Fibroblast of lung (primary cell): ENCODE data around the gene WIPF1. TPM values are rescaled to one million over a fixed set of nuclear protein-coding genes. Genes with fewer than 3 reads are reported as not detected.

Experiments used
- DNase-seq, 2 donors: peaks; one replicate each; pipeline versions ENCODE4 v3.0.0 to v3.0.0-alpha.2; 2010; ENCODE audit warnings: low read depth in 2 of 2
- H2AFZ ChIP-seq: 2 replicates; pipeline ENCODE4 v1.5.1; 2012; ENCODE audit warnings: low read length, control low read depth, inconsistent platforms
- H3K27ac ChIP-seq: 2 replicates; pipeline ENCODE4 v1.5.1; 2011; ENCODE audit warnings: low read length, control low read depth; ENCODE audit not compliant: insufficient read depth
- H3K27me3 ChIP-seq: 2 replicates; pipeline ENCODE4 v1.5.1; 2011; ENCODE audit warnings: mild to moderate bottlenecking, low read length; ENCODE audit not compliant: control insufficient read depth, insufficient read depth
- H3K36me3 ChIP-seq: 2 replicates; pipeline ENCODE4 v1.5.1; 2011; ENCODE audit warnings: low read length; ENCODE audit not compliant: control insufficient read depth, insufficient read depth
- H3K4me1 ChIP-seq: 2 replicates; pipeline ENCODE4 v1.5.1; 2011; ENCODE audit warnings: low read length; ENCODE audit not compliant: control insufficient read depth, insufficient read depth; ENCODE audit errors: extremely low read depth
- H3K4me2 ChIP-seq: 2 replicates; pipeline ENCODE4 v1.5.1; 2011; ENCODE audit warnings: low read length, control low read depth; ENCODE audit not compliant: insufficient read depth; ENCODE audit errors: extremely low read depth
- H3K4me3 ChIP-seq, 4 experiments: fragments of 200-600 bp in 1 of 4; sonication (generic) in 1 of 4; replicated peaks in 1 of 4; 2 replicates each; pipeline ENCODE4 v1.5.1; 2011 to 2016; ENCODE audit warnings: low read length in 4 of 4, low read depth in 3 of 4, mild to moderate bottlenecking in 3 of 4, control low read depth in 2 of 4, inconsistent platforms in 1 of 4, mixed read lengths in 1 of 4; ENCODE audit not compliant: insufficient read depth in 1 of 4; ENCODE audit errors: control extremely low read depth in 1 of 4
- H3K79me2 ChIP-seq: 2 replicates; pipeline ENCODE4 v1.5.1; 2012; ENCODE audit warnings: mild to moderate bottlenecking, low read length, inconsistent platforms; ENCODE audit not compliant: control insufficient read depth, insufficient read depth
- H3K9ac ChIP-seq: 2 replicates; pipeline ENCODE4 v1.5.1; 2011; ENCODE audit warnings: mild to moderate bottlenecking, low read length, control low read depth; ENCODE audit not compliant: insufficient read depth
- H3K9me3 ChIP-seq: 2 replicates; pipeline ENCODE4 v1.5.1; 2012; ENCODE audit warnings: low read depth, low read length; ENCODE audit not compliant: control insufficient read depth, insufficient read depth
- H4K20me1 ChIP-seq: 2 replicates; pipeline ENCODE4 v1.5.1; 2011; ENCODE audit warnings: low read length; ENCODE audit not compliant: control insufficient read depth, insufficient read depth; ENCODE audit errors: extremely low read depth
- EZH2 ChIP-seq: IDR thresholded peaks from 2 replicates; pipeline ENCODE4 v1.5.1; 2012; ENCODE audit warnings: low read length, control low read depth, mild to moderate bottlenecking; ENCODE audit errors: missing control alignments
- polyA plus RNA-seq, 2 donors: library from polyadenylated mRNA; depleted of rRNA in 1 of 2; stranded (reverse) in 1 of 2; unstranded in 1 of 2; fragments of >200 nt; gene quantifications; 2 replicates each; pipeline ENCODE4 v1.2.1, GENCODE V29; 2011 to 2012; ENCODE audit warnings: missing spikeins in 1 of 2
- total RNA-seq: library from RNA; depleted of rRNA; stranded (reverse); fragments of >200 nt; gene quantifications from 2 replicates; pipeline ENCODE4 v1.2.1, GENCODE V29; 2014
- TF ChIP-seq, protein P1 (sequence below), 2 donors: IDR thresholded peaks in 1 of 2; conservative IDR thresholded peaks in 1 of 2; 1 replicate in 1 of 2; 2 replicates in 1 of 2; pipeline ENCODE4 v1.5.1; 2011 to 2012; ENCODE audit warnings: low read length in 2 of 2, control low read depth in 1 of 2, inconsistent platforms in 1 of 2, low read depth in 1 of 2, mild to moderate bottlenecking in 1 of 2

Gene WIPF1
- total and polyA plus RNA-seq, 2 donors (not counting 1 experiment from before 2014, with no cell fraction given): 10.7 to 23.6 TPM

DNA sequence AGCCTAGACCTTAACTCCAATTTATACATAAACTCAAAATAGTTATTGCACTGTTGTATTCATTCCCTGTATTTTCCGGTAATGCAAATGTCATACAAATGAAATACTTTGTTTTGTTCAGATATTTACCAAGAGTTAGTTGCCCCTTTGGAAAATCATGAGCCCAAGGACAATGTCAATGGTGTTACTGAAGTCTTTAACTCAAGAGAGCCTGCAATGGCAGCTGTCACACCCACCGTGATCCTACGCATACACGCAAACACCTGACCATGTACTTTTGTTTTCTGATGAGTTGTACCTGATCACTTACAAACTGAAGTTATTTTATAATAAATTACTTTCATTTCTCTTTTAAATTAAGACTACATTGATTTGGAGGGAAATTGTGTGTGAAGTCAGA lies 11.7 kb upstream of the WIPF1 start:
- Histone ChIP-seq H3K4me1 (no peaks in the 10 kb centered on the region), H2AFZ (no peak overlapping the region), H3K79me2 (no peaks in the 10 kb centered on the region), H3K4me2 (no peak overlapping the region), H3K27me3 (no peaks in the 10 kb centered on the region), H3K9ac (no peak overlapping the region), H3K27ac (no peak overlapping the region), H4K20me1 (no peaks in the 10 kb centered on the region), H3K9me3 (no peaks in the 10 kb centered on the region), H3K4me3 (no peak overlapping the region), H3K36me3 (no peaks in the 10 kb centered on the region)
- TF ChIP-seq, protein P1, sequence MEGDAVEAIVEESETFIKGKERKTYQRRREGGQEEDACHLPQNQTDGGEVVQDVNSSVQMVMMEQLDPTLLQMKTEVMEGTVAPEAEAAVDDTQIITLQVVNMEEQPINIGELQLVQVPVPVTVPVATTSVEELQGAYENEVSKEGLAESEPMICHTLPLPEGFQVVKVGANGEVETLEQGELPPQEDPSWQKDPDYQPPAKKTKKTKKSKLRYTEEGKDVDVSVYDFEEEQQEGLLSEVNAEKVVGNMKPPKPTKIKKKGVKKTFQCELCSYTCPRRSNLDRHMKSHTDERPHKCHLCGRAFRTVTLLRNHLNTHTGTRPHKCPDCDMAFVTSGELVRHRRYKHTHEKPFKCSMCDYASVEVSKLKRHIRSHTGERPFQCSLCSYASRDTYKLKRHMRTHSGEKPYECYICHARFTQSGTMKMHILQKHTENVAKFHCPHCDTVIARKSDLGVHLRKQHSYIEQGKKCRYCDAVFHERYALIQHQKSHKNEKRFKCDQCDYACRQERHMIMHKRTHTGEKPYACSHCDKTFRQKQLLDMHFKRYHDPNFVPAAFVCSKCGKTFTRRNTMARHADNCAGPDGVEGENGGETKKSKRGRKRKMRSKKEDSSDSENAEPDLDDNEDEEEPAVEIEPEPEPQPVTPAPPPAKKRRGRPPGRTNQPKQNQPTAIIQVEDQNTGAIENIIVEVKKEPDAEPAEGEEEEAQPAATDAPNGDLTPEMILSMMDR (conservative IDR thresholded peaks at IDR 0.05 in 1 of 2, IDR thresholded peaks at IDR 0.05 in 1 of 2; ENCODE audit: low read depth in 1 of 2, low read length in 2 of 2): no peak
- TF ChIP-seq EZH2: no peak
- DNase-seq: no peak

DNA sequence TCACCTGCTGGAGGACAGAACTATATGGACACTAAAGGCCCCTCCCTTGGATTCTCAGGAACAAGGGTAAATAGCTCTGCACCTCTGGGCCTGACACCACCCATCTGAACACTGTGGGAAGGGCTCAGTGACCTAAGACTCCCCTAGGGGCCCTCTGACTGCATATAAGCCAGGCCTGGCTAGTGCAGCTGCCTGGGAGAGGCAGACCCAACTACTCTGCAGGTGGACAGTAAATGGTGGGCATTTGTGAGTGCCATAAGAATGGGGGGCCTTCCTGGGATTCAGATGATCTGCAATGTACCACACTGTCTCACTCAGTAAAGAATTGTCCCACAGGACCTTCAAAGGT lies 11.2 kb upstream of the WIPF1 start:
- Histone ChIP-seq H2AFZ (no peak overlapping the region), H3K27ac (no peak overlapping the region), H3K4me1 (no peaks in the 10 kb centered on the region), H3K9ac (no peak overlapping the region), H3K4me2 (no peak overlapping the region), H3K27me3 (no peaks in the 10 kb centered on the region), H3K79me2 (no peaks in the 10 kb centered on the region), H4K20me1 (no peaks in the 10 kb centered on the region), H3K36me3 (no peaks in the 10 kb centered on the region), H3K9me3 (no peaks in the 10 kb centered on the region), H3K4me3 (no peak overlapping the region)
- DNase-seq: no peak
- TF ChIP-seq, protein P1 (conservative IDR thresholded peaks at IDR 0.05 in 1 of 2, IDR thresholded peaks at IDR 0.05 in 1 of 2; ENCODE audit: low read depth in 1 of 2, low read length in 2 of 2): no peak
- TF ChIP-seq EZH2: no peak

DNA sequence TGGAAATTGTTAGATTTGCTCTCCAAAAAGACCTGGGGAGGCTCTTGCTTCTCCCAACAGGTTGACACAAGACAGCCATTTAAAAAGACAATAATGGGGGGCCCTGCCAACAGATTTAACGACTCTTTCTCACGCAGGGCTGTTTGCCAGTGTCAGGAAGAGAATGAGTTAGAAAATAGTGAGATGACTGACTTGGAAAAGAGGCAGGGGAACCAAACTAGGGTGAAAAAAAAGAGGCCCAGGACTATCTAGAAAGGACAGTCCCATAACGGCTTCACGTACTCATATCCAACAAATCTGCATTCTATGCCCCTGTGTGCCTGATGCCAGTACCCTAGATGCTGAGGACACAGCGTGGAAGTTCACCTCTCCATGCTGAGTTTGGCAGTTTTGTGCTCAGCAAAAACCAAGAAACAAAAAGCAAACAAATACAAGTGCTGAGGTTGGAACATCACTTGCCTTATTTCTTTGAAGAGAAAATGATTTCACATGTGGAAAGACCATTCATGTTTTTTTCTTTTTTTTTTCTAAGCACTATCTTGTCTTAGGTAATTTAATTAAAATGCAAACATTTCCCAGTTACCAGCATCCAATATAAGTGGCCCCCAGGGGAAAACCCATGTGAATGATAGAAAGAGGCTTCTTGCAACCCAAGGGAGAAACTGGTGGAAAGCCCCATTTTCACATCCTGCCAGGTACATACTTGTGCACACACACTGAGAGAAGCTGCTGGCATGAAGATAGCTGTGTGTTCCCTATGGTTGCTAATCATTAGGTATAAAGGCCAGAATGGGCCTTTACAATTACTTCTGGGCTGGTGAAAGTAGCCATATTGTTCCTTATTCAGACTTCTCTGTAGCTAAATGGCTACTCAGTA lies 10.6 kb upstream of the WIPF1 start:
- Histone ChIP-seq H3K27me3 (no peaks in the 10 kb centered on the region), H3K4me2 (no peak overlapping the region), H3K4me3 (no peak overlapping the region), H2AFZ (no peak overlapping the region), H3K9me3 (no peaks in the 10 kb centered on the region), H3K9ac (no peak overlapping the region), H3K36me3 (no peaks in the 10 kb centered on the region), H3K27ac (no peak overlapping the region), H4K20me1 (no peaks in the 10 kb centered on the region), H3K79me2 (no peaks in the 10 kb centered on the region), H3K4me1 (no peaks in the 10 kb centered on the region)
- TF ChIP-seq, protein P1 (conservative IDR thresholded peaks at IDR 0.05 in 1 of 2, IDR thresholded peaks at IDR 0.05 in 1 of 2; ENCODE audit: low read depth in 1 of 2, low read length in 2 of 2): no peak
- no peak for TF ChIP-seq EZH2
- no peak for DNase-seq
